ENCODE results near the gene FIBP.

FIBP gene

DNA sequence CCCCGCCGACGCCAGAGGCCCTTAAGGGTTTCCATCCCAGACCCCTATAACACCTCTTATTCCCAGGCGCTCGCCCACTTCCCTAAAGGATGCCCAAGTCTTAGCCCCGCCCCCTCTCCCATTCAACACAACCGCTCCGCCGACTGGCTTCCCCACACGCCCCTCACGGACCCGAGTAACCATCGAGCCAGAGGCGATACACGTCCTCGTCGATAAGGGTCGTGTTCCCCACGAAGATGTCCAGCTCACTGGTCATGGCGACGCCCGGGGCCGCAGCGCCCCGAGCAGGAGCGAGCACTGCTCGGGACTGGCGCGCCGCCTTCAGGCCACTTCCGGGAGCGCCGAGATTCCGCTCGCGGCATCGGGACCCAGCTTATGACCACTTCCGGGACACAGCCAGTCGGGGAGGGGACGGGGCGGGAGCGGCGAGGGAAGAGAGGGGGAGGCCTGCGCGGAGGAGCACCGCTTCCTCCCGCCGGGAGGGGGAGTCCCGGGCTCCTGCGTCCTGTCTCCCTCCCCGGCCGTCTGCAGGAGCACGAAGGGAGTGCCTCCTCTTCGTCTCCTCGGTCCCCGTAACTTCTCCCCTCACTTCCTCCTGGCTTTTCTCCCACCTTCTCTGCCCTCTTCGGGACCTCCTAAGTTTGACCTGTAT lies at the start of gene FIBP:
FIBP (minus strand) TSS at position 309 of the 652 bp plus-strand sequence; CDS start at position 256, 53 bp downstream.
- peak; percentile 94 for DNase-seq (ENCODE audit: low read depth in 2 of 2)

DNA sequence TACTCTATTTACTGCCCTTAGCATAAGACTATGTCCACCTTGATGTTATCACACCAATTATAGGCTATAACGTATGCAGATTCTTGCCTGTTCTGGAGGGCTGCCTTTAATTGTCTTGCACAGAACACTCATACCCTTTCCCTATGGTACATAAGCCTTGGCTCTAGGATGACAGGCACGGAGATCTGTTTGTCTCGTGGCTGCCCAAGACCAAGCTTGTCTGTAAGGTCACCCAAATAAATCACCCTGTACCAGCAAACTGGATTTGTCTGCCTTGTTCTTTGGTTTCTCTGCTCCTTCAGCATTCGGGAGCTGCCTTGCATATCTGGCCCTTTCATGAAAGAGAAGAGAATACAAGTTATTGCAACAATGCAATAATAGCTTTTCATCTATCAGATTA lies 49.5 kb upstream of the FIBP start:
- no peak for DNase-seq (ENCODE audit: low read depth in 2 of 2)

DNA sequence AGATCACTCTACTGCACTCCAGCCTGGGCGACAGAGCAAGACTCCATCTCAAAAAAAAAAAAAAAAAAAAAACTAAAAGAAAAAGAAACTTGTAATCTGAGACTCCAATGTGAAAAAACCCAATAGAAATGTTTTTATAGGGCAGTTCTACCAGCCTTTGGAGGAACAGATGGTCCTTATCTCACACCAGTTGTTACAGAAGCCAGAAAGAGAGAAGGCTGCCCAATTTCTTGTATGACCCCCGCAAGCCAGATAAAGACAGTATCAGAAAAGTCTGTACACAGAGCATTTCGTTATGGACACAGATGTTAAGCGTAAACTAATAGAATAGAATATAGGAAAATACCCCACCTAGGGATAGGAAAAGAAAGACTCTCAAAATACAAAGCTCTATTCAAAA lies 45.7 kb upstream of the FIBP start:
- no peak for DNase-seq (ENCODE audit: low read depth in 2 of 2)

DNA sequence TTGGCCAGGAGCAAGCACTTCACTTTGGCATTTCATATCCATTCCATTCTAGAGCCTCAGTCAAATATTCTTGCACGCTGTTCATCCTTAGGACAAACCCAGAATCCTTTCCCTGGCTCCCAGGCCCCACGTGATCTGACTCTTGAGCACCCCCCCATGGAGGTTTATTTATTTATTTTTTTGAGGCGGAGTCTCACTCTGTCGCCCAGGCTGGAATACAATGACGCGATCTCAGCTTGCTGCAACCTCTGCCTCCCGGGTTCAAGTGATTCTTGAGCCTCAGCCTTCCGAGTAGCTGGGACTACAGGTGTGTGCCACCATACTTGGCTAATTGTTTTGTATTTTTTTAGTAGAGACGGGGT lies 44.3 kb upstream of the FIBP start:
- no peak for DNase-seq (ENCODE audit: low read depth in 2 of 2)

DNA sequence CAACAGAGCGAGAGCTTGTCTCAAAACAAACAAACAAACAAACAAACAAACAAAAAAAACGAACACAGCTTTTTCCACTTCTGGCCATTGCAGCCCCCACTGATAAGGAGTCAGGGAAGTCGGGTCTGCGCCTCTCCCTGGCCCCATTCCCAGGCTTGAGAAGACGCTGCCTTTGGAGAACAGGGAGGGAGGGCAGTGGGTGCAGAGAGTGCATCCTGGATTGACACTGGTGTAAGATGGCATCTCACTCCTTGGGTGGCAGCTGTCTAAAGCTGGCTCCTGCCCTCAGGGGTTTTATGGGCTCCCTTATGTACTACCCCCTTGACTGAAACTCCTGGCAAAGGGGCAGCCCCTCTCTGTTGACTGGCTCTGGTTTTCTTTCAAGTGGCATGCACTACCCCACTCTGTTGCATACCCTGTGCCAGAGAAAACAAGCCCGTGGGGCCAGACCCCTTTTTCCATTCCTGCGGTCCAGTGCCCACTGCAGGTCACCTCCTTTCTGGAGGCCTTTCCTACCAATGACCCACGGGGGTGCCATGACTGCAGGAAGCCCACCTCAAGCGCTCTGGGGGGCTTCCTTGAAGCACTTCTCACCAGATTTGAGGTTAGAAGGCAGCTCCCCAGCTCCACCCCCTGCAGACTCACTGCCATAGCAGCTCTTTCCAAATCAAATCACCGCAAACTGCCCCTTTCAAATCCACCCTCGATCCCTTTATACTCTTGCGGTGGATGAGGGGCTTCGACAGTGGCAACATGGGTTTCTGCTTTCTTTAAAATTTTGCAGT lies 43.7 kb upstream of the FIBP start:
- no peak for DNase-seq (ENCODE audit: low read depth in 2 of 2)

DNA sequence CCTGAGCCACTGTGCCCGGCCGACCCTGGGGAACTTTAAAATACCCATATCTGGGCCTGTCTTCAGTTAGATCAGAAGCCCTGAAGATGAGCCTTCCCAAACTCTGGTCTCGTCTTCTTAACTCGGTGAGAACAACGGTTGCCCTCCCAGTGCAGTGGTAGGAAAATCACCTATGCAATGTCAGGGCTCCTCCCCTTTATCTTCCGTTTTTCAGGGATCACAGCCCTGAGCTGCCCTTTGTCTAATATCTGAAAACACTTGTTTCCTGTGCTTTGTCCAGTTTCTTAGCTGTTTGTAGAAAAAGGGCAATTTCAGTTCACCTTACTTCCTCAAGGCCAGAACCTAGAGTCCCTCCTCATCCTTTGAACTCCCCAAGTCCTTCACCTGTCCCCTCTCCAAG lies 40.4 kb upstream of the FIBP start:
- no peak for DNase-seq (ENCODE audit: low read depth in 2 of 2)

DNA sequence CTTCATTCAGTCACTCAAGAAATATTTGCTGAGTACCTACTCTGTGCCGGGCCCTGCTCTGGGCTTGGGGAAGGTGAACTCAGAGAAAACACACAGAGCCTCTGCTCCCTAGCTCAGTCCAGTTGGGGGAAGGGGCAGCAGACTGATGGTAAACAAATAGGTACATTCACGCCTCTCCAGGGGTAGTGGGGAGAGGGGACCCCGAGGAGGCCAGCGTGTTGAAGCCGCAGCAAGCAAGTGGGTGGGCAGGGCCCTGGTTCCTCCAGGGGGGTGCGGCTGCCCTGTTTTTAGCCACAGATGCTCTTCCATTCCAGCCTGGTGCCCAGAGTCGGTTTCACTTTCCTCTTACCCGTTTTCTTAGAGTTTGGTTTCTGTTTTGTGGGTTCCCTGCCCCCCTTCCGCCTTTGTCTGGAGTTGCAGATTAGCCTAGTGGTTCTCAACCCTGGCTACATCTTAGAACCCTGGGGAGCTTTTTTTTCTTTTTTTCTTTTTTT lies 39.7 kb upstream of the FIBP start:
- DNase-seq (ENCODE audit: low read depth in 2 of 2), result peak; percentile 48 to 58

DNA sequence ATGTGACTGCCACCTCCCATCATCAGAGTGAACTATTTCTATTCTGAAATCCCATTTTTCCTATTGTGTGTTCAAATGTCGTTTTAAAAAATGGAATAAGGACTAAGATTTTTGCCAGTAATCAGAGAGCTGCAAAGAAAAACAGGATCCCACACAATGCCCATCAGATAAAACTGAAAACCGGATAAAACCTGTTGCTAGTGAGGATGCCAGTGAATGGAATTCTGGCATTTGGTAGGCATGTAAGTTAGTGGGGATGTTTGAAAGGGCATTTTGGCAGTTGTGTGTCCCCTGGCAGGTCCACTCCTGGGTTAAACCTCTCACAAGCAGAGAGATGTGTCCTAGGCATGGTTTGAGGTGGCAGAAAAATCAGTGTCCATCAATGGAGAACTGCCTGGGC lies 37.1 kb upstream of the FIBP start:
- no peak for DNase-seq (ENCODE audit: low read depth in 2 of 2)

DNA sequence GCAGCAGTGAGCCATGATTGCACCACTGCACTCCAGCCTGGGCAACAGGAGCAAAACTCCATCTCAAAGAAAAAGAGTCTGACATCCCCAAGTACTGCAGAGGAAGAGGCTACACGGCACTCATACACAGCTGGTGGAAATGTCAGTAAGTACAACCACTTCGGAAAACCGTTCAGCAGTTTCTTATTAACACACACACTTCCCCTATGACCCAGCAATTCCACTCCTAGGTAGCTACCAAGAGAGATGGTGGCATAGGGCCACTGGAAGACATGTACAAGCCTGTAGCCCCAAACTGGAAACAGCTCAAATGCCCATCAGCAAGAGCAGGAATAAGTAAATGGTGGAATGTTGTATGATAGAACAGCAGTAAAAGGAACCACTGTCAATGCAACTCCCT lies 34.3 kb upstream of the FIBP start:
- no peak for DNase-seq (ENCODE audit: low read depth in 2 of 2)

DNA sequence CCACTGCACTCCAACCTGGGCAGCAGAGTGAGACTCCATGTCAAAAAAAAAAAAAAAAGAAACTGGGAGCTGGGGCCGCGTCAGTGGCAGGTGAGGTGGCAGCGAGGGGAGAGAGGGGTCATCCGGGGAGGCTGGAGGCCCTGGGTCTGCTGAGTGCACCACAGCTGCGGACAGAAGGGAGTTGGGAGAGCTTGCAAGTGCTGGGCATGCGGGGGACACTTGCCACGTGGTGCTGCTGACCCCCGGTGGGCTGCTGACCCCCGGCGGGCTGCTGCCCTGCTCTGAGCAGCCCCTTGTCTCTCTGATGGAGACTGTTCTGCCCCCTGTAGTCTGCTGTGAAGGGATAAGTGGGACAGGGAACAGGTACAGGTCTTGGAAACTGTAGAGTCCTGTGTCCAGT lies 33.6 kb upstream of the FIBP start:
- no peak for DNase-seq (ENCODE audit: low read depth in 2 of 2)

DNA sequence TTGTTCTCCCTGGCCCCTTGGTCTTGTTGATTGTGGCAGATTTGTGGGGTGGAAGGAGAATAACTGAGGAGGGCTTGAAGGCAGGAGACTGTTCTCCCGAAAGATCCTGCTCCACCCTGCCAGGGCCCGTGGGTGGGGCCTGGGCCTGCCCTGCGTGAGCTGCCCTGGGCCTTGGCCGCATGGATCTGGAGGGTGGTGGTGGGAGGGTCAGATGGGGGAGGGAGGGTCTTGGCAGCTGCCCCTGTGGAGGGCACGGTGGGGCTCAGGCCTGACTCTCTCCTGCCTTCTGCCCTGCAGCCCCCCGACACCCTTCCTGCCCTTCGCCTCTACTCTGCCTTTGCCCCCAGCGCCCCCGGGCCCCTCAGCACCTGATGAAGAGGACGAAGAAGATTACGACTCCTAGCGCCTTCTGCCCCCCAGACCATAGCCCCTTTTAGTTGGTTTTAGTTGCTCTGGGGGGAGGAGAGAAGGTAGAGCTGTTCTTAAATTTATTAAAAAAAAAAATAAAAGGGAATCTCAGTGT lies 32.8 kb upstream of the FIBP start:
- no peak for DNase-seq (ENCODE audit: low read depth in 2 of 2)

DNA sequence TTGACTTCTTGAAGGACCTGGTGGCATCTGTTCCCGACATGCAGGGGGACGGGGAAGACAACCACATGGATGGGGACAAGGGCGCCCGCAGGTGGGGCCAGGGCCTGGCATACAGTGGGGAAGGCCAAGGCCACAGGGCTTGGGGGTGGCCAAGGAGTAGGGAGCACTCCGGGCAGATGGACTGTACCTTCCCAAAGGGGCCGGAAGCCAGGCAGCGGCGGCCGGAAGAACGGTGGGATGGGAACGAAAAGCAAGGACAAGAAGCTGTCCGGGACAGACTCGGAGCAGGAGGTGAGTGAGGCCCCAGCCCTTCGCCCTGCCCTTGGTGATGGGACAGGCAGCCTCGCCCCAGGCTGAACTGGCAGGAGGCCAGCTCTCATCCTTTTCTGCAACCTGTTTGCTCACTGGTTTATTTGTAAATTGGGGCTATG lies 32.1 kb upstream of the FIBP start:
- no peak for DNase-seq (ENCODE audit: low read depth in 2 of 2)

DNA sequence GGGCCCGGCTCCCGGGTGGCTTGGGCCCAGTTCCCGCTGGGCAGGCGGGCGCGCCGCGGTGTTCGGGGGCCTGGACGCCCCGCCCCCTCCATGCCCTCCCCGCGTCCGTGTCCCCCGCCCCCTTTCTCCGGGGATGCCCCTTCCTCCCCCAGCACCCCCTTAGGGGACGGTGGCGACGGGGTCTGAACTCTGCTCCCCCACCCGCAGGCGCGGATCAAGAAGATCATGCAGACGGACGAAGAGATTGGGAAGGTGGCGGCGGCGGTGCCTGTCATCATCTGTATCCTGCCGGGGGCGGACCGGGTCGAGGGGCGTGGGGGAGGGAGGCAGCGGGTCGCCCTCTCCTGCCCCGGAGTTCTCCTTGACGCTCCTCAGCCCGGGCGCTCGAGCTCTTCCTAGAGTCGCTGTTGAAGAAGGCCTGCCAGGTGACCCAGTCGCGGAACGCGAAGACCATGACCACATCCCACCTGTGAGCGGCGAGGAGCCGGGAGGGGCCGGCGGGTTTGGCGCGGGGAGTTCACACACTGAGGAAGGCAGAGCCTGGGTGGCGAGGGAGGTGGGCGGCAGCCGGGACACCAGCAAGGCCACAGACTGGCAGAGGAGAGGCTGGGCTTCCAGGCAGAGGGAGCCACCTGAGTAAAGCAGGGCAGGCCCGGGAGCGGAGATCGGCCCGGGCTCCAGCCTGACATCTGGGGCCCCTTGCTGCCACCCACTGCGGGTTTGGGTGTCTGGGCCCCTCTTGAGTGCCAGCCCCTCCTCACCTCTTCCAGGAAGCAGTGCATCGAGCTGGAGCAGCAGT lies 31.5 kb upstream of the FIBP start:
- DNase-seq (ENCODE audit: low read depth in 2 of 2), result peak; percentile 33 to 43

DNA sequence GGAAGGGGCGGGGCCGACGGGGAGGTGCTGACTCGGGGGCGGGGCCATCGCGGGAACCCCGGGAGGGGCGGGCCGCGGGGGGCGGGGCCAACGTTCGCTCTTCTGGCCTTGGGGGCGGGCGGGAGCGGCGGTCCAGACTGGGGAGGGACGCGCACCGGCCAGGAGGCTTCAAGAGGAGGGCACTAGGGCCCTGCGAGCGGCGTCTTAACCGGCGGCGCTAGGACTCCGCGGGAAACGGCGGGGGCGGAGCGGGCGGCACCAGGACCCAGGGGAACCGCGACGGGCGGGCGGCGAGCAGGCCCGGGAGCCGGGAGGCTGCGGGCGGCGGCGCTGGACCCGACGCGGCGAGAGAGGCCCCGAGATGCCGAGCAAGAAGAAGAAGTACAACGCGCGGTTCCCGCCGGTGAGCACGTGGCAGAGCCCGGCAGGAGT lies 30.9 kb upstream of the FIBP start, which contains the start of gene DRAP1:
DRAP1 (plus strand) TSS at position 286 of the 432 bp plus-strand sequence; CDS start at position 362, 76 bp downstream.
- peak; percentile 99 for DNase-seq (ENCODE audit: low read depth in 2 of 2)

DNA sequence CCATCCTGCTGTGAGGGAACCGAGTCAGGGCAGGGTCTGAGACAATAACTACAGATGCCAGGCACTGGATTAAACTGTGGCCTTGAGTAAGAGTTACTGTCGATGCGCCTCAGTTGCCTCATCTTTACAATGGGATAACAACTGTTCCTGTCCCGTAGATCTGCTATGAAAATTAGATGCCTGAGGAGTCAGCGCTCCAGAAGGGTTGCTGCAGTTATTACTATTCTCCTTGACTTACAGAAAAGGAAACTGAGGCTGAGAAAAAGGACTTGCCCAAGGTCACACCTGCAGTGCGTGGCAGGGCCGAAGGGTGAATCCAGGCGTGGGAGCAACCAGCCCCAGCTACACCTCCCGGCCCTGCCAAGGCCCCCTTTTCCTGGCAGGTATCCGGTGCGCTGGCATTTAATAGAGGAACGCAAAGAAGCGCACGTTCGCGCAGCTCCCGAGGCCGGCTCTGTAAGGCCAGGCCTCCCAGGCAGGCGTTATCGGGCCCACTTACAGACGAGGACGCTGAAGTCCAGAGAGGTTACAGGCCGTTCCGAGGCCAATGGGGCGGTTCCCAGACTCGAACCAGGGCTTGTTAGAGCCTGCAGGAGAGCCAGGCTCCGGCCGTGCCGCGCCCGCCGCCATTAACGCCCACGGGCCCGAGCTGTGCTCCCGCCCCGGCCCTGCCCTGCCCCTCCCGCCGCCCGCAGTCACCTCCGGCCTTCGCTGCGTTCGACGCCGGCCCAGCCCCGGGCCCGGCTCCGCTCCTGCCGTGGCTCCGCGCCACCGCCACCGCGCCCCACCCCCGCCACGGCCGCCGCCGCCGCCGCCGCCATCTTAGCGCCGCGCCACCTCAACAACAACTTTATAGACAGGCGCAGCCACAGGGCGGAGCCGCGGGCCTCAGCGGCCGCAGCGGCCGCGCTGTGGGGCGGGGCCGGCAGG lies 30.2 kb upstream of the FIBP start, which contains the start of gene C11orf68:
C11orf68 (minus strand) TSS at position 852 of the 930 bp plus-strand sequence; CDS start at position 821, 31 bp downstream.
- DNase-seq (ENCODE audit: low read depth in 2 of 2), result no peak

DNA sequence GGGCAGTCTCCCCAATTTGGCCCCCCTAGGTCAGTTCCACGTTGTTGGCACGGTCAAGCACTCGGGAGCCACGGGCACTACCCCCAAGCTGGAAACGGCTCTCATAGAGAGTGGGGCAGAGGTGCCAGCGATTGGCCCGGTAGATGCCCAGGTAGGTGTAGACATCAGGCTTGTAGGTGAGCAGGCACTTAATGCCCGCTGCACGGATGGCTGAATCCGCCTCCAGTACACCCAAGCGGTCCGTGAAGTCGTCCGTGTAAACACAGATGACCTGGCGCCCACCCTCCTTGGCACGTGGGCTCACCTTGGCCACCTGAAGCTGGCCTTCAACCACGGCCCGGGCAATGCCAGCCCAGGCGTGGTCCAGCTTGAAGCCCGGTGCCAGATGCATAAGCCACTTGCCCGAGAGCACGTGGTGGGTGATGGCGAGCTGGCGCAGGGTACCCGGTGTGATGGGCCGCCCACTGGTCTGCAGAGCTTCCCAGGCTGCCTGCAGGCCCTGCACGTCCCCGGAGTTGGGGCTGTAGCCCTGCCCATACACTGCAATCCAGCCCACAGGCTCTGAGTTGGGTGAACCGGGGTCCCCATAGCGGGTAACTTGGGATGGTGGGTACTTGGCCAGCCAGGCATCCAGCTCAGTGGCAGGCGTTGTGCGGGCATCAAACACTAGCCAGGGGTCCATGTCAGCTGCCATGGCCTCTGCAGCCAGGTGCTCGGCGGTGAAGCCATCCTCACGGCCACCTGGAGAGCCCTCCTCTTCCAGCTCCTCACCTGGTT lies 29.4 kb upstream of the FIBP start:
- DNase-seq (ENCODE audit: low read depth in 2 of 2), result no peak

DNA sequence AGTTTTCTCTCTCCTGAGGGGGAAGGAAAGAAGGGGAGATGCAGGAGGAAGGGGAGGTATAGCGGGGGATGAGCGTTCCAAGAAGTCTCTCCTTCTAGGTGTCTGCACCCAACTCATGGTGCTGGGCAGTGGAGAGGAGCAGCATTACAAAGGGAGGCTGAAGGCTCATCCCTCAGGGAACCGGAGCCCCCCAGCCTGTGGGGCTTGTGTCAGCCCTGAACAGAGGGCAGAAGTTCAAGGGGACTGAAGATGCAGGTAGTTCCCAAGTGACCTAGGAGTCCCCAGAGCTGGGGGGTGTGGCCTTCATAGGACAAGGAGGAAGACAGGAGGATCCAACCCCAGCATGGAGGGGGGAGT lies 28.8 kb upstream of the FIBP start:
- DNase-seq (ENCODE audit: low read depth in 2 of 2), result no peak

DNA sequence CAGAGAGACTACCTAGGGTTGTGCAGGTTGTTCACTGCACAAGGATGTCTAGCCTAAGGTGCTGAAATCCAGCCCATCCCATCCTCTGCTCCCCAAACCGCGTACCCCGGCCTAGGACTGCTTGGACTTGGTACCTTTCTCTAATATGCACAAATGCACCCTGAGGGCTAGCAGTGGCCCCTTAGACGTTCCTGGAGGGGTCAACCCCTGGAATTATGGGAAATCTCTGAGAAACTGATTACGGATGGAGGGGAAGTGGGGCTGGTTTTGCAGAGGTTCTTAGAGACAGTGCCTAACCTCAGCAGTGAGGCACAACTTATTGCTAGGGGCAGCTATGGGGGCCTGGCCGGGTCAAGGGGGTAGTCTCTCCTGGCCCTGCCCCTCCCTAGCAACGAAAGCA lies 28.1 kb upstream of the FIBP start:
- DNase-seq (ENCODE audit: low read depth in 2 of 2), result no peak

DNA sequence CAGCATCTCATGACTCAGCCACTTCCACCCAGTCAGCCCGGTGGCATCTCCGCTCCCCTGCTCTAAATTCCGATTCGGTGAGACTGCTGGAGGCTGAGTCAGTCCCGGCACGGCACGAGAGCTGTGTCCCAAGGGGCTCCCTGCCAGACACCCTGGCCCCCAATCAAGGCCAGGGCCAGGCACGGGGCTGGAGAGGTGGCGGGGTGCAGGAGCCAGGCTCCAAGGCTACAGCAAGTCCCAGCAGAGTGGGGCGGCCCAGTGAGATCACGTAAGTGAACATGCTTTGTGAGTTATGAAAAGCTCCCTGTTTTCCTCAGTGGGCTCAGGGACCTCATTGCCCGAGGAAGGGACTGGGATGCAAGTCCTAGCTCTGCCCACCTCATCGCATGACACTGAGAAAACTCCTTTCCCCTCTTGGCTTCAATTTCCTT lies 27.6 kb upstream of the FIBP start:
- DNase-seq (ENCODE audit: low read depth in 2 of 2), result no peak

Measured in activated CD4-positive, alpha-beta T cell treated with anti-CD3 and anti-CD28 coated beads for 24 hours (primary cell).